Hepatocyte (in vitro differentiated cells): Measurements from ENCODE around the gene FBL.

Experiments used
- EZH2 ChIP-seq: fragments of 200-600 bp; sonication (generic); IDR thresholded peaks from 2 replicates; pipeline ENCODE4 v1.6.1; 2016; ENCODE audit warnings: antibody characterized with exemption, mild to moderate bottlenecking, borderline replicate concordance
- TF ChIP-seq, protein P1 (sequence below): fragments of 200-600 bp; sonication (generic); IDR thresholded peaks from 2 replicates; pipeline ENCODE4 v1.5.1; 2016; ENCODE audit warnings: antibody characterized with exemption, mild to moderate bottlenecking; ENCODE audit not compliant: poor library complexity

DNA sequence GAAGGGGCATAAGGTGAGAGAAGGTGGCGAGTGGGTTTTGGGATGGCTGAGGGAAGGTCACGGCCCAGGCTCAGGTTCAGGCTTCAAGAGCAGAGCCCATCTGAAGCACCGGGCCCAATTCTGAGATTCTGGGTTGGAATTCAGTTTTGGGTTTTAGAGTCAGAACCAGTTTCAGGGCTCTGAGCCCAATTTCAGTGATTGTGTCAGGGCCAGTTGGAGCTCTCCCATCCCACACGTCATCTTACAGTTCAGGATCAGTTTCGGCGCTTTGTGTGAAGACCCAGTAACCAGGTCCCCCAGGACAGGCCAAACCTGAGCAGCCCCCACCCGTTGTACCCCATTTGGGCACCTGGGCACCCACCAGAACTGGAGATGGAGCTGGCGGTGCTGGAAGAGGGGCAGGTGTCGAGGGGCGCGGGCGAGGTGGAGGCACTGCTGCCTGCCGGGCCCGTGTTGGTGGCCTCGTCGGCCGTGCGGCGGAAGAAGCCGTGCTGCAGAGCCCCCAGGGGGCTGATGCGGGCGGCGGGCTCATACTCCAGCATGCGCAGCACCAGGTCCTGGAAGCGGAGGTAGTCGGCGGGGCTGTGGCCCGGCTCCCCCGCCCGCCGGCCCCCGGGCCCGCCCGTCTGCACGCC is 19.8 kb downstream of the FBL start:
- TF ChIP-seq, protein P1, sequence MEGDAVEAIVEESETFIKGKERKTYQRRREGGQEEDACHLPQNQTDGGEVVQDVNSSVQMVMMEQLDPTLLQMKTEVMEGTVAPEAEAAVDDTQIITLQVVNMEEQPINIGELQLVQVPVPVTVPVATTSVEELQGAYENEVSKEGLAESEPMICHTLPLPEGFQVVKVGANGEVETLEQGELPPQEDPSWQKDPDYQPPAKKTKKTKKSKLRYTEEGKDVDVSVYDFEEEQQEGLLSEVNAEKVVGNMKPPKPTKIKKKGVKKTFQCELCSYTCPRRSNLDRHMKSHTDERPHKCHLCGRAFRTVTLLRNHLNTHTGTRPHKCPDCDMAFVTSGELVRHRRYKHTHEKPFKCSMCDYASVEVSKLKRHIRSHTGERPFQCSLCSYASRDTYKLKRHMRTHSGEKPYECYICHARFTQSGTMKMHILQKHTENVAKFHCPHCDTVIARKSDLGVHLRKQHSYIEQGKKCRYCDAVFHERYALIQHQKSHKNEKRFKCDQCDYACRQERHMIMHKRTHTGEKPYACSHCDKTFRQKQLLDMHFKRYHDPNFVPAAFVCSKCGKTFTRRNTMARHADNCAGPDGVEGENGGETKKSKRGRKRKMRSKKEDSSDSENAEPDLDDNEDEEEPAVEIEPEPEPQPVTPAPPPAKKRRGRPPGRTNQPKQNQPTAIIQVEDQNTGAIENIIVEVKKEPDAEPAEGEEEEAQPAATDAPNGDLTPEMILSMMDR, result no peak
- TF ChIP-seq EZH2, result no peak
